Nephron (organoid): ENCODE data around the gene SUN5.

Experiments used
- H3K27ac Mint-ChIP-seq, 3 experiments: 2 replicates each; pipeline ENCODE4 v1.8.0; 2020; ENCODE audit warnings: mixed read lengths in 3 of 3, mild to moderate bottlenecking in 2 of 3, moderate library complexity in 1 of 3
- H3K27me3 Mint-ChIP-seq: 2 replicates; pipeline ENCODE4 v1.8.0; 2021; ENCODE audit warnings: low read depth, mild to moderate bottlenecking, moderate library complexity, mixed read lengths
- H3K36me3 Mint-ChIP-seq: 2 replicates; pipeline ENCODE4 v1.8.0; 2020; ENCODE audit warnings: low read depth, mixed read lengths
- H3K4me1 Mint-ChIP-seq: 2 replicates; pipeline ENCODE4 v1.8.0; 2020; ENCODE audit warnings: mixed read lengths
- H3K4me3 Mint-ChIP-seq, 3 experiments: 2 replicates each; pipeline ENCODE4 v1.8.0; 2020; ENCODE audit warnings: mild to moderate bottlenecking in 3 of 3, mixed read lengths in 3 of 3, moderate library complexity in 2 of 3
- H3K9me3 Mint-ChIP-seq: 2 replicates; pipeline ENCODE4 v1.8.0; 2020; ENCODE audit warnings: mixed read lengths
- CTCF ChIP-seq, 3 experiments: fragments of 200-600 bp; sonication (generic); IDR thresholded peaks; one replicate each; pipeline ENCODE4 v1.5.0; 2021; ENCODE audit warnings: antibody characterized with exemption in 3 of 3; ENCODE audit not compliant: unreplicated experiment in 3 of 3

SUN5 gene

GRCh38 chr20:32982617-32983458 lies 21.4 kb downstream of the SUN5 start:
- Mint-ChIP-seq H3K4me3 (no peak overlapping the region), H3K36me3 (no peaks in the 10 kb centered on the region), H3K27me3 (peaks cover 3% of the 10 kb centered on the region), H3K27ac (no peak overlapping the region), H3K9me3 (no peaks in the 10 kb centered on the region), H3K4me1 (peaks cover 15% of the 10 kb centered on the region)
- no peak for TF ChIP-seq CTCF (IDR thresholded peaks at IDR 0.05; ENCODE audit: unreplicated experiment in 3 of 3)

GRCh38 chr20:32980990-32981389 lies 23.2 kb downstream of the SUN5 start:
- no peak overlapping the region for H3K4me3 Mint-ChIP-seq
- no peak overlapping the region for H3K27ac Mint-ChIP-seq
- H3K27me3 Mint-ChIP-seq = peaks cover 3% of the 10 kb centered on the region
- no peaks in the 10 kb centered on the region for H3K36me3 Mint-ChIP-seq
- H3K9me3 Mint-ChIP-seq = no peaks in the 10 kb centered on the region
- peaks cover 15% of the 10 kb centered on the region for H3K4me1 Mint-ChIP-seq
- TF ChIP-seq CTCF (IDR thresholded peaks at IDR 0.05; ENCODE audit: unreplicated experiment in 3 of 3) = no peak

- Mint-ChIP-seq H3K27ac (no peak overlapping the region), H3K36me3 (no peaks in the 10 kb centered on the region), H3K4me1 (peaks cover 15% of the 10 kb centered on the region), H3K4me3 (no peak overlapping the region), H3K27me3 (peaks cover 3% of the 10 kb centered on the region), H3K9me3 (no peaks in the 10 kb centered on the region)
- no peak for TF ChIP-seq CTCF (IDR thresholded peaks at IDR 0.05; ENCODE audit: unreplicated experiment in 3 of 3)
These were observed 23.9 kb downstream of the SUN5 start for GRCh38 chr20:32980131-32980941.

GRCh38 chr20:32979201-32979998 lies 24.8 kb downstream of the SUN5 start:
- Mint-ChIP-seq H3K4me3 (no peak overlapping the region), H3K9me3 (no peaks in the 10 kb centered on the region), H3K27ac (no peak overlapping the region), H3K36me3 (no peaks in the 10 kb centered on the region), H3K27me3 (peaks cover 3% of the 10 kb centered on the region), H3K4me1 (peaks cover 15% of the 10 kb centered on the region)
- TF ChIP-seq CTCF (IDR thresholded peaks at IDR 0.05; ENCODE audit: unreplicated experiment in 3 of 3) = no peak

GRCh38 chr20:32978009-32978335 lies 26.3 kb downstream of the SUN5 start:
- Mint-ChIP-seq H3K27ac (no peak overlapping the region), H3K4me3 (no peak overlapping the region), H3K27me3 (peaks cover 3% of the 10 kb centered on the region), H3K4me1 (peaks cover 14% of the 10 kb centered on the region), H3K9me3 (no peaks in the 10 kb centered on the region), H3K36me3 (no peaks in the 10 kb centered on the region)
- no peak for TF ChIP-seq CTCF (IDR thresholded peaks at IDR 0.05; ENCODE audit: unreplicated experiment in 3 of 3)
